H1 (cell line): Measurements from ENCODE around the gene RBM42. TPM values are rescaled to one million over a fixed set of nuclear protein-coding genes. Genes with fewer than 3 reads are reported as not detected.
A peak's percentile ranks its signal among the peaks of the same experiment; 100 is the strongest.

Experiments
- CTCF ChIA-PET: fragments of 300-600 bp; sonication (Branson Sonifier 250); formaldehyde crosslinking; loops from one replicate; lab custom pipeline; 2021; ENCODE audit not compliant: partially characterized antibody; lab: Charles Lee
- POLR2A ChIA-PET: fragments of 300-600 bp; sonication (Branson Sonifier 250); formaldehyde crosslinking; loops from one replicate; lab custom pipeline; 2021; ENCODE audit warnings: inconsistent platforms; ENCODE audit not compliant: partially characterized antibody; lab: Charles Lee
- DNase-seq, 2 experiments: peaks; one replicate each; pipeline versions ENCODE4 v3.0.0 to v3.0.0-alpha.2; 2010 to 2022; ENCODE audit warnings: low spot score in 2 of 2, low read depth in 1 of 2, mixed read lengths in 1 of 2
- FAIRE-seq: peaks from 2 replicates; lab custom pipeline; 2011; peaks lifted over from hg19 to GRCh38; lab: Jason Lieb, UNC
- H2AFZ ChIP-seq: 2 replicates; pipeline ENCODE4 v1.8.1; 2012; ENCODE audit warnings: low read length, inconsistent platforms
- H2AK5ac ChIP-seq: 2 replicates; pipeline ENCODE4 v1.6.1; 2013; ENCODE audit warnings: low read depth, low read length
- H2BK120ac ChIP-seq: replicated peaks from 2 replicates; pipeline ENCODE3; 2013; ENCODE audit warnings: low read depth, low read length, inconsistent platforms
- H2BK12ac ChIP-seq: 2 replicates; pipeline ENCODE4 v1.6.1; 2013; ENCODE audit warnings: low read depth, low read length
- H2BK15ac ChIP-seq: 2 replicates; pipeline ENCODE4 v1.6.1; 2013; ENCODE audit warnings: low read length
- H2BK20ac ChIP-seq: 2 replicates; pipeline ENCODE4 v1.6.1; 2013; ENCODE audit warnings: low read length
- H2BK5ac ChIP-seq: 2 replicates; pipeline ENCODE4 v1.6.1; 2013; ENCODE audit warnings: low read depth, low read length
- H3K14ac ChIP-seq: 2 replicates; pipeline ENCODE4 v1.6.1; 2013; ENCODE audit warnings: inconsistent platforms; ENCODE audit not compliant: insufficient read length
- H3K18ac ChIP-seq: 2 replicates; pipeline ENCODE4 v1.6.1; 2013; ENCODE audit warnings: low read length; ENCODE audit errors: extremely low read depth
- H3K23ac ChIP-seq: 2 replicates; pipeline ENCODE4 v1.6.1; 2013; ENCODE audit warnings: inconsistent platforms; ENCODE audit not compliant: insufficient read length
- H3K23me2 ChIP-seq: 2 replicates; pipeline ENCODE4 v1.6.1; 2013; ENCODE audit warnings: low read depth, low read length
- H3K27ac ChIP-seq: 2 replicates; pipeline ENCODE4 v1.6.1; 2011; ENCODE audit warnings: low read depth, low read length, inconsistent platforms
- H3K27me3 ChIP-seq, 4 experiments: replicated peaks in 1 of 4; 1 replicate in 1 of 4; 2 replicates in 3 of 4; pipeline versions ENCODE4 v1.6.1 to v1.8.1; 2011 to 2013; ENCODE audit warnings: low read length in 3 of 4, mild to moderate bottlenecking in 3 of 4, inconsistent platforms in 2 of 4, mixed read lengths in 2 of 4, moderate library complexity in 1 of 4; ENCODE audit not compliant: control insufficient read depth in 3 of 4, insufficient read depth in 3 of 4; ENCODE audit errors: extremely low read depth in 1 of 4
- H3K36me3 ChIP-seq, 4 experiments: 2 replicates each; pipeline versions ENCODE4 v1.6.1 to v1.8.1; 2011 to 2013; ENCODE audit warnings: mild to moderate bottlenecking in 4 of 4, low read length in 3 of 4, moderate library complexity in 2 of 4, control low read depth in 1 of 4, inconsistent platforms in 1 of 4; ENCODE audit not compliant: insufficient read depth in 4 of 4, control insufficient read depth in 2 of 4
- H3K4ac ChIP-seq: replicated peaks from 2 replicates; pipeline ENCODE3; 2013; ENCODE audit warnings: low read length, low read depth, mixed read lengths, inconsistent platforms; ENCODE audit not compliant: insufficient read length
- H3K4me1 ChIP-seq, 4 experiments: replicated peaks in 1 of 4; 1 replicate in 1 of 4; 2 replicates in 3 of 4; pipeline versions ENCODE4 v1.6.1 to v1.8.1; 2011 to 2013; ENCODE audit warnings: low read length in 3 of 4, inconsistent platforms in 2 of 4, mixed read lengths in 1 of 4; ENCODE audit not compliant: insufficient read depth in 4 of 4, control insufficient read depth in 3 of 4
- H3K4me2 ChIP-seq, 2 experiments: 2 replicates each; pipeline versions ENCODE4 v1.6.1 to v1.8.1; 2011 to 2013; ENCODE audit warnings: low read depth in 2 of 2, low read length in 2 of 2, control low read depth in 1 of 2, inconsistent platforms in 1 of 2, mild to moderate bottlenecking in 1 of 2; ENCODE audit not compliant: insufficient read depth in 1 of 2
- H3K4me3 ChIP-seq, 4 experiments: fragments of 200-600, 300-600 bp in 1 of 4; sonication (generic), shearing (Covaris generic), sonication (Bioruptor Twin) in 1 of 4; 2 replicates each; pipeline versions ENCODE4 v1.5.1 to v1.8.1; 2011 to 2016; ENCODE audit warnings: low read length in 4 of 4, low read depth in 3 of 4, control low read depth in 2 of 4, inconsistent platforms in 2 of 4, mild to moderate bottlenecking in 2 of 4, mixed read lengths in 1 of 4, moderate library complexity in 1 of 4; ENCODE audit not compliant: insufficient read depth in 2 of 4; ENCODE audit errors: extremely low read depth in 1 of 4
- H3K56ac ChIP-seq: replicated peaks from 2 replicates; pipeline ENCODE3; 2013; ENCODE audit warnings: low read depth, mild to moderate bottlenecking, mixed read lengths, low read length, inconsistent platforms; ENCODE audit not compliant: insufficient read length
- H3K79me1 ChIP-seq: 2 replicates; pipeline ENCODE4 v1.6.1; 2013; ENCODE audit warnings: low read depth, low read length, control low read depth
- H3K79me2 ChIP-seq, 2 experiments: 2 replicates each; pipeline versions ENCODE4 v1.6.1 to v1.8.1; 2012 to 2013; ENCODE audit warnings: low read length in 2 of 2, mild to moderate bottlenecking in 2 of 2, inconsistent platforms in 1 of 2; ENCODE audit not compliant: insufficient read depth in 2 of 2, control insufficient read depth in 1 of 2
- H3K9ac ChIP-seq, 4 experiments: replicated peaks in 1 of 4; 1 replicate in 1 of 4; 2 replicates in 3 of 4; pipeline versions ENCODE4 v1.6.1 to v1.8.1; 2011 to 2013; ENCODE audit warnings: low read depth in 3 of 4, low read length in 3 of 4, control low read depth in 2 of 4, mild to moderate bottlenecking in 2 of 4, moderate library complexity in 2 of 4, inconsistent platforms in 1 of 4; ENCODE audit errors: extremely low read depth in 1 of 4
- H3K9me3 ChIP-seq, 2 experiments: 2 replicates each; pipeline versions ENCODE4 v1.6.1 to v1.8.1; 2012 to 2013; ENCODE audit warnings: mild to moderate bottlenecking in 2 of 2, moderate library complexity in 2 of 2, control low read depth in 1 of 2, inconsistent platforms in 1 of 2, low read depth in 1 of 2, low read length in 1 of 2, mixed read lengths in 1 of 2; ENCODE audit not compliant: insufficient read depth in 2 of 2
- H4K20me1 ChIP-seq, 2 experiments: replicated peaks in 1 of 2; 2 replicates each; pipeline versions ENCODE3 to v1.8.1; 2011 to 2013; ENCODE audit warnings: inconsistent platforms in 2 of 2, low read length in 2 of 2, mild to moderate bottlenecking in 1 of 2; ENCODE audit not compliant: insufficient read depth in 2 of 2, control insufficient read depth in 1 of 2
- H4K5ac ChIP-seq: 2 replicates; pipeline ENCODE4 v1.6.1; 2013; ENCODE audit warnings: low read length, low read depth, mixed read lengths, inconsistent platforms; ENCODE audit not compliant: insufficient read length
- H4K8ac ChIP-seq: 2 replicates; pipeline ENCODE4 v1.8.0; 2013; ENCODE audit warnings: mild to moderate bottlenecking, moderate library complexity, low read length, inconsistent platforms; ENCODE audit not compliant: insufficient read depth; ENCODE audit errors: extremely low read depth
- H4K91ac ChIP-seq: replicated peaks from 2 replicates; pipeline ENCODE3; 2013; ENCODE audit warnings: low read length, mixed read lengths, inconsistent platforms; ENCODE audit not compliant: insufficient read length
- ATF3 ChIP-seq: IDR thresholded peaks from 2 replicates; pipeline ENCODE4 v1.6.1; 2011; ENCODE audit warnings: low read depth, mild to moderate bottlenecking, low read length; ENCODE audit not compliant: insufficient read depth
- CBX8 ChIP-seq: fragments of 300-800, 300-1000 bp; sonication (generic); IDR thresholded peaks from 2 replicates; pipeline ENCODE4 v1.7.1; 2016; ENCODE audit warnings: low read depth, low read length, borderline replicate concordance
- EZH2 ChIP-seq: fragments of 200-600 bp; sonication (generic); IDR thresholded peaks from 2 replicates; pipeline ENCODE4 v1.7.1; 2012; ENCODE audit warnings: low read depth, mild to moderate bottlenecking, moderate library complexity, low read length, inconsistent platforms; ENCODE audit not compliant: severe bottlenecking
- PHF8 ChIP-seq: fragments of 200-600 bp; sonication (generic); conservative IDR thresholded peaks from 2 replicates; pipeline ENCODE4 v1.7.1; 2012; ENCODE audit warnings: low read depth, mild to moderate bottlenecking, inconsistent platforms, low read length, moderate library complexity
- RAD21 ChIP-seq, 2 experiments: IDR thresholded peaks in 1 of 2; conservative IDR thresholded peaks in 1 of 2; 2 replicates each; pipeline ENCODE4 v1.6.1; 2011; ENCODE audit warnings: low read depth in 2 of 2, low read length in 2 of 2, improper control_type of control experiment in 1 of 2, inconsistent platforms in 1 of 2, mild to moderate bottlenecking in 1 of 2, moderate library complexity in 1 of 2
- RFX5 ChIP-seq: IDR thresholded peaks from 2 replicates; pipeline ENCODE4 v1.6.1; 2011; ENCODE audit warnings: low read depth, low read length, improper control_type of control experiment, borderline replicate concordance
- RNF2 ChIP-seq: fragments of 200-900, 300-1000 bp; sonication (generic); IDR thresholded peaks from 2 replicates; pipeline ENCODE4 v1.7.1; 2016; ENCODE audit warnings: borderline replicate concordance, low read depth, mild to moderate bottlenecking, antibody characterized with exemption, low read length; ENCODE audit not compliant: poor library complexity, severe bottlenecking; ENCODE audit errors: missing control alignments
- SRF ChIP-seq: IDR thresholded peaks from 2 replicates; pipeline ENCODE4 v1.6.1; 2011; ENCODE audit warnings: mild to moderate bottlenecking, low read depth, low read length, moderate library complexity
- WGBS, 2 experiments: shearing (Covaris generic) in 1 of 2; methylation state at CpG; one replicate each; pipeline versions ENCODE4 v1.1.6 to v1.1.7; 2013 to 2015; ENCODE audit warnings: low lambda C conversion rate in 2 of 2, mixed read lengths in 2 of 2, inconsistent platforms in 1 of 2, low coverage in 1 of 2, missing lambda C conversion rate in 1 of 2; ENCODE audit not compliant: insufficient replicate concordance in 2 of 2, insufficient coverage in 1 of 2, insufficient read length in 1 of 2; ENCODE audit errors: extremely low coverage in 1 of 2, missing lambda C conversion rate in 1 of 2; 5-methylcytosine and 5-hydroxymethylcytosine counted together
- polyA plus RNA-seq, 7 experiments: library from polyadenylated mRNA; depleted of rRNA in 3 of 7; stranded (reverse) in 5 of 7; unstranded in 2 of 7; fragments of >200 nt in 5 of 7; fragments of 200-250 nt in 2 of 7; gene quantifications; 1 replicate in 5 of 7; 2 replicates in 1 of 7; 4 replicates in 1 of 7; pipeline versions ENCODE4 v1.2.1 to v1.2.3, GENCODE V29; 2011 to 2013; ENCODE audit warnings: missing spikeins in 2 of 7, mixed read lengths in 2 of 7
- total RNA-seq: library from RNA; stranded (reverse); fragmentation: NEBNext Ultra II Directional; extraction: Animal tissue kit (Norgen Biotek cat#: 25700); gene quantifications from 2 replicates; pipeline ENCODE4 v1.2.1, GENCODE V29; 2021

RBM42 gene
- total and polyA plus RNA-seq, 2 of the 8 experiments (the other 6 are each of a cell fraction or from before 2014, with no cell fraction given): 59.8 to 80.8 TPM

- peak overlapping the region in 1 of 2 experiments; percentile 85; a peak in 2 of 4 replicates for H3K4me2 ChIP-seq
- H3K14ac ChIP-seq: no peak overlapping the region
- no peak overlapping the region for H2BK120ac ChIP-seq
- FAIRE-seq (no peak), DNase-seq (no peak)
- no peak overlapping the region for H2AK5ac ChIP-seq
- H2BK15ac ChIP-seq: 0 out of 2 replicates have a peak overlapping the region, but pooled peaks have one; percentile 50
- peaks cover 5 to 19% of the 10 kb centered on the region in 2 experiments; a peak in 3 of 4 replicates for H3K79me2 ChIP-seq
- H3K9ac ChIP-seq: no peak overlapping the region
- no peak overlapping the region for H3K4me3 ChIP-seq
- no peak overlapping the region for H3K56ac ChIP-seq
- no peaks in the 10 kb centered on the region for H4K20me1 ChIP-seq
- H2BK5ac ChIP-seq: peak overlapping the region; percentile 28; the same call in 1 of the 2 replicates
- peaks cover 0 to 2% (median 0%) of the 10 kb centered on the region in 4 experiments; a peak in 3 of 8 replicates for H3K36me3 ChIP-seq
- H3K27me3 ChIP-seq: peaks cover 0 to 6% (median 3%) of the 10 kb centered on the region in 4 experiments; a peak in 4 of 7 replicates
- peaks cover 23% of the 10 kb centered on the region; the same call in 1 of the 2 replicates for H3K23me2 ChIP-seq
- CTCF ChIA-PET: interaction anchor here (1.1 to 3.6 kb wide), 4 partner anchors 57 to 114 kb away, joined by 3 to 17 read pairs (median 7); no protein-coding TSS in a partner anchor
- H2AFZ ChIP-seq: peak overlapping the region; percentile 33; the same call in 1 of the 2 replicates
- peak overlapping the region; percentile 5 for H4K91ac ChIP-seq
- WGBS, 2 experiments: 84% methylated on average over 7 of the region's 7 CpGs; no CpG with 5 or more reads in 1 of the 2 experiments
- H3K4ac ChIP-seq: no peak overlapping the region
- peaks cover 7 to 27% (median 16%) of the 10 kb centered on the region in 4 experiments; a peak in 6 of 7 replicates for H3K4me1 ChIP-seq
- no peaks in the 10 kb centered on the region; the same call in 1 of the 2 replicates for H3K79me1 ChIP-seq
- H4K5ac ChIP-seq: no peak overlapping the region
- 0 out of 2 replicates have a peak overlapping the region, but pooled peaks have one; percentile 28 for H2BK12ac ChIP-seq
- H3K23ac ChIP-seq: no peak overlapping the region
- H3K9me3 ChIP-seq: no peaks in the 10 kb centered on the region
- POLR2A ChIA-PET: interaction anchor here (1.1 to 1.6 kb wide), 3 partner anchors 16 to 88 kb away, joined by 3 to 5 read pairs (median 4); no protein-coding TSS in a partner anchor
- H3K18ac ChIP-seq: peak overlapping the region; percentile 51; the same call in 1 of the 2 replicates
- H4K8ac ChIP-seq: no peak overlapping the region
- no peak overlapping the region for H2BK20ac ChIP-seq
- no peak overlapping the region for H3K27ac ChIP-seq
- TF ChIP-seq RFX5 (no peak), SRF (no peak), PHF8 (no peak), EZH2 (no peak), CBX8 (no peak), ATF3 (no peak), RNF2 (no peak), RAD21 (IDR thresholded peaks at IDR 0.05 in 1 of 2, conservative IDR thresholded peaks at IDR 0.05 in 1 of 2; ENCODE audit: low read depth in 2 of 2, low read length in 2 of 2) (no peak)
These were observed 17.1 kb downstream of the RBM42 start for GRCh38 chr19:35645680-35646511.
